Keratinocyte (primary cell): ENCODE measurements around the gene EEA1.

ENCODE experiments used
- EZH2 ChIP-seq: IDR thresholded peaks from one replicate; pipeline ENCODE4 v1.6.1; 2012; ENCODE audit warnings: inconsistent platforms, mild to moderate bottlenecking, low read length, moderate library complexity
- TF ChIP-seq, protein P1 (sequence below), 3 experiments: IDR thresholded peaks in 1 of 3; conservative IDR thresholded peaks in 1 of 3; optimal IDR thresholded peaks in 1 of 3; 2 replicates in 2 of 3; 3 replicates in 1 of 3; pipeline versions ENCODE3 to v1.5.1; 2011; ENCODE audit warnings: low read length in 3 of 3, mild to moderate bottlenecking in 3 of 3, moderate library complexity in 2 of 3, control low read depth in 1 of 3, inconsistent platforms in 1 of 3; ENCODE audit not compliant: insufficient read depth in 2 of 3; ENCODE audit errors: extremely low read depth in 1 of 3

DNA sequence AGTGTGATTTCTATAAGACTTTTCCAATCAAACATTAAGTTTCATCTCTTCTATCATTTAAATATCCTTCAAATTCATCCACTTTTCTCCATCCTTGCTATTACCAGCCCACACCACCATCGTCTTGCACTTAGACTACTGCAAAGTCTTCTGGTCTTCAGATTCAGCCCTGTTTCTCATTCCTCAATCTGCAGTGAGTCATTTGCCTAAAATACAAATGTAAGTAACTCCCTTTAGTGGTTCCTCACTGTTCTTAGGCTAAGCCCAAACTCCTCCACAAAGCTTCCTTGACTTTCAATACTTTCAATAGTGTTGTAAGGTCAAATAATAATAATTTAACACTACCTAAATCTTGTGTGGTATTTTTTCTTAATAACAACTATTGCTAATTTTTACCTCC lies 143.1 kb downstream of the EEA1 start:
- TF ChIP-seq, protein P1, sequence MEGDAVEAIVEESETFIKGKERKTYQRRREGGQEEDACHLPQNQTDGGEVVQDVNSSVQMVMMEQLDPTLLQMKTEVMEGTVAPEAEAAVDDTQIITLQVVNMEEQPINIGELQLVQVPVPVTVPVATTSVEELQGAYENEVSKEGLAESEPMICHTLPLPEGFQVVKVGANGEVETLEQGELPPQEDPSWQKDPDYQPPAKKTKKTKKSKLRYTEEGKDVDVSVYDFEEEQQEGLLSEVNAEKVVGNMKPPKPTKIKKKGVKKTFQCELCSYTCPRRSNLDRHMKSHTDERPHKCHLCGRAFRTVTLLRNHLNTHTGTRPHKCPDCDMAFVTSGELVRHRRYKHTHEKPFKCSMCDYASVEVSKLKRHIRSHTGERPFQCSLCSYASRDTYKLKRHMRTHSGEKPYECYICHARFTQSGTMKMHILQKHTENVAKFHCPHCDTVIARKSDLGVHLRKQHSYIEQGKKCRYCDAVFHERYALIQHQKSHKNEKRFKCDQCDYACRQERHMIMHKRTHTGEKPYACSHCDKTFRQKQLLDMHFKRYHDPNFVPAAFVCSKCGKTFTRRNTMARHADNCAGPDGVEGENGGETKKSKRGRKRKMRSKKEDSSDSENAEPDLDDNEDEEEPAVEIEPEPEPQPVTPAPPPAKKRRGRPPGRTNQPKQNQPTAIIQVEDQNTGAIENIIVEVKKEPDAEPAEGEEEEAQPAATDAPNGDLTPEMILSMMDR (optimal IDR thresholded peaks at IDR 0.05 in 1 of 3, IDR thresholded peaks at IDR 0.05 in 1 of 3, conservative IDR thresholded peaks at IDR 0.05 in 1 of 3; ENCODE audit: extremely low read depth in 1 of 3, insufficient read depth in 2 of 3, low read length in 3 of 3): no peak
- no peak for TF ChIP-seq EZH2
